MG63 (cell line): ENCODE results near the gene YBX2. TPM values are rescaled to one million over a fixed set of nuclear protein-coding genes. Genes with fewer than 3 reads are reported as not detected.
"Not testable (repeated sequence)": the region's sequence is repeated elsewhere in the genome, so short reads cannot be mapped to it uniquely, and the experiment has no call there.

Source experiments
- DNase-seq: peaks from one replicate; pipeline ENCODE4 v3.0.0-alpha.2; 2020
- H3K27me3 ChIP-seq: fragments of 250-450 bp; sonication (Bioruptor Pico); 2 replicates; pipeline ENCODE4 v1.5.1; 2020; ENCODE audit warnings: mild to moderate bottlenecking, moderate library complexity
- H3K36me3 ChIP-seq: fragments of 250-450 bp; sonication (Bioruptor Pico); 2 replicates; pipeline ENCODE4 v1.5.1; 2020; ENCODE audit warnings: mild to moderate bottlenecking, moderate library complexity
- H3K4me3 ChIP-seq: fragments of 250-450 bp; sonication (Bioruptor Pico); 2 replicates; pipeline ENCODE4 v1.5.1; 2020; ENCODE audit warnings: mild to moderate bottlenecking, moderate library complexity
- H3K9me3 ChIP-seq: fragments of 250-450 bp; sonication (Bioruptor Pico); 2 replicates; pipeline ENCODE4 v1.5.1; 2020; ENCODE audit warnings: mild to moderate bottlenecking, moderate library complexity
- total RNA-seq: library from RNA; depleted of rRNA; stranded (reverse); fragments of >200 nt; shearing (Covaris generic); gene quantifications from 2 replicates; pipeline ENCODE4 v1.2.3, GENCODE V29; 2014; ENCODE audit warnings: low replicate concordance; rRNA removed

YBX2 gene
- total RNA-seq, 1 experiment from 2014 or later = 6.5 TPM

GRCh38 chr17:7246779-7247178 is 47.7 kb downstream of the YBX2 start:
- Histone ChIP-seq H3K36me3 (peaks cover 13% of the 10 kb centered on the region), H3K9me3 (no peaks in the 10 kb centered on the region), H3K4me3 (no peak overlapping the region), H3K27me3 (no peaks in the 10 kb centered on the region)
- no peak for DNase-seq

- H3K27me3 ChIP-seq, DNase-seq, H3K9me3 ChIP-seq, H3K4me3 ChIP-seq: not testable (repeated sequence)
- peaks cover 24% of the 10 kb centered on the region for H3K36me3 ChIP-seq
Observed at GRCh38 chr17:7243838-7244237, 50.6 kb downstream of the YBX2 start.

- no peak for DNase-seq
- Histone ChIP-seq H3K27me3 (no peaks in the 10 kb centered on the region), H3K9me3 (no peaks in the 10 kb centered on the region), H3K4me3 (peak overlapping the region; percentile 91), H3K36me3 (peaks cover 24% of the 10 kb centered on the region)
Observed at GRCh38 chr17:7243453-7243729, 51.0 kb downstream of the YBX2 start.

- no peaks in the 10 kb centered on the region for H3K27me3 ChIP-seq
- DNase-seq = peak; percentile 87
- H3K36me3 ChIP-seq = peaks cover 24% of the 10 kb centered on the region
- peak overlapping the region; percentile 91 for H3K4me3 ChIP-seq
- no peaks in the 10 kb centered on the region for H3K9me3 ChIP-seq
Observed at GRCh38 chr17:7242717-7243452, 51.6 kb downstream of the YBX2 start.

- H3K36me3 ChIP-seq = peaks cover 29% of the 10 kb centered on the region
- H3K27me3 ChIP-seq = no peaks in the 10 kb centered on the region
- peak; percentile 80 for DNase-seq
- peak within 1 kb of the TSS; percentile 91 for H3K4me3 ChIP-seq
- no peaks in the 10 kb centered on the region for H3K9me3 ChIP-seq
Observed at GRCh38 chr17:7241783-7242716, 52.4 kb downstream of the YBX2 start, which contains the start of gene GABARAP. TSS of gene GABARAP (minus strand) at chr17:7242449. CDS start at chr17:7242330, 119 bp downstream.

GRCh38 chr17:7241090-7241733 is 53.2 kb downstream of the YBX2 start:
- Histone ChIP-seq H3K36me3 (peaks cover 34% of the 10 kb centered on the region), H3K27me3 (no peaks in the 10 kb centered on the region), H3K4me3 (peak overlapping the region; percentile 91), H3K9me3 (no peaks in the 10 kb centered on the region)
- DNase-seq = no peak

GRCh38 chr17:7240375-7240774 is 54.1 kb downstream of the YBX2 start:
- peaks cover 32% of the 10 kb centered on the region for H3K36me3 ChIP-seq
- no peaks in the 10 kb centered on the region for H3K27me3 ChIP-seq
- no peak overlapping the region; the same call in 1 of the 2 replicates for H3K4me3 ChIP-seq
- no peak for DNase-seq
- no peaks in the 10 kb centered on the region for H3K9me3 ChIP-seq

- H3K36me3 ChIP-seq = peaks cover 41% of the 10 kb centered on the region
- no peaks in the 10 kb centered on the region for H3K9me3 ChIP-seq
- peak; percentile 95 for DNase-seq
- H3K27me3 ChIP-seq = no peaks in the 10 kb centered on the region
- peak within 1 kb of the TSS; percentile 79 for H3K4me3 ChIP-seq
Observed at GRCh38 chr17:7239091-7240027, 55.1 kb downstream of the YBX2 start, which contains the start of gene PHF23. TSS of gene PHF23 (minus strand) at chr17:7239457. CDS start at chr17:7239279, 178 bp downstream.

- DNase-seq = peak; percentile 40
- H3K36me3 ChIP-seq = peaks cover 41% of the 10 kb centered on the region
- H3K4me3 ChIP-seq = peak overlapping the region; percentile 79
- H3K9me3 ChIP-seq = no peaks in the 10 kb centered on the region
- H3K27me3 ChIP-seq = no peaks in the 10 kb centered on the region
Observed at GRCh38 chr17:7238420-7239090, 55.9 kb downstream of the YBX2 start.

Other genes with a start within 250 kb of the YBX2 start
- not detected in 2 replicates for gene CLEC10A, start 214.4 kb downstream of the YBX2 start, total RNA-seq
- gene ASGR2, start 179.8 kb downstream of the YBX2 start, total RNA-seq = not detected in 2 replicates
- 0.13 TPM in 1 of 2 replicates, not detected in the other for gene ASGR1, start 115.3 kb downstream of the YBX2 start, total RNA-seq
- 7.5 and 15.3 TPM in 2 replicates for gene DLG4, start 74.8 kb downstream of the YBX2 start, total RNA-seq
- gene ACADVL, start 74.7 kb downstream of the YBX2 start, total RNA-seq = 240 and 427 TPM in 2 replicates
- gene DVL2, start 60.1 kb downstream of the YBX2 start, total RNA-seq = 11.5 and 26.2 TPM in 2 replicates
- 34.4 and 62.7 TPM in 2 replicates for gene PHF23, start 55.2 kb downstream of the YBX2 start, total RNA-seq
- 36.7 and 148 TPM in 2 replicates for gene GABARAP, start 52.2 kb downstream of the YBX2 start, total RNA-seq
- 7.8 and 24.7 TPM in 2 replicates for gene CTDNEP1, start 42.9 kb downstream of the YBX2 start, total RNA-seq
- gene ELP5, start 42.4 kb downstream of the YBX2 start, total RNA-seq = 24.1 and 36.4 TPM in 2 replicates
- gene CLDN7, start 32.2 kb downstream of the YBX2 start, total RNA-seq = not detected in 2 replicates
- gene SLC2A4, start 12.9 kb downstream of the YBX2 start, total RNA-seq = not detected in 2 replicates
- gene EIF5A, start 13.0 kb upstream of the YBX2 start, total RNA-seq = 1,208 and 1,396 TPM in 2 replicates
- 37.3 and 55.3 TPM in 2 replicates for gene GPS2, start 20.7 kb upstream of the YBX2 start, total RNA-seq
- gene NEURL4, start 34.7 kb upstream of the YBX2 start, total RNA-seq = 8.5 and 11.7 TPM in 2 replicates
- gene ACAP1, start 41.9 kb upstream of the YBX2 start, total RNA-seq = 0.20 TPM in 1 of 2 replicates, not detected in the other
- 5.0 and 6.5 TPM in 2 replicates for gene KCTD11, start 57.5 kb upstream of the YBX2 start, total RNA-seq
- not detected in 2 replicates for gene TMEM95, start 60.5 kb upstream of the YBX2 start, total RNA-seq
- not detected in 2 replicates for gene TNK1, start 86.5 kb upstream of the YBX2 start, total RNA-seq
- gene PLSCR3, start 99.9 kb upstream of the YBX2 start, total RNA-seq = 2.8 and 7.3 TPM in 2 replicates
- 3.6 and 52.0 TPM in 2 replicates for gene TMEM256, start 109.5 kb upstream of the YBX2 start, total RNA-seq
- 0.54 and 1.0 TPM in 2 replicates for gene NLGN2, start 113.2 kb upstream of the YBX2 start, total RNA-seq
- not detected in 2 replicates for gene SPEM1, start 125.7 kb upstream of the YBX2 start, total RNA-seq
- not detected in 2 replicates for gene SPEM2, start 131.0 kb upstream of the YBX2 start, total RNA-seq
- not detected in 2 replicates for gene SPEM3, start 134.2 kb upstream of the YBX2 start, total RNA-seq
- 0.33 and 0.76 TPM in 2 replicates for gene TMEM102, start 140.8 kb upstream of the YBX2 start, total RNA-seq
- gene FGF11, start 144.9 kb upstream of the YBX2 start, total RNA-seq = not detected in 2 replicates
- 0.20 and 6.2 TPM in 2 replicates for gene CHRNB1, start 150.4 kb upstream of the YBX2 start, total RNA-seq
- 5.3 and 6.0 TPM in 2 replicates for gene ZBTB4, start 185.0 kb upstream of the YBX2 start, total RNA-seq
- not detected in 2 replicates for gene SLC35G6, start 186.8 kb upstream of the YBX2 start, total RNA-seq
- 11.5 and 16.2 TPM in 2 replicates for gene POLR2A, start 189.7 kb upstream of the YBX2 start, total RNA-seq